CD4-positive, alpha-beta memory T cell (primary cell): ENCODE data around the gene TM2D1. TPM values are rescaled to one million over a fixed set of nuclear protein-coding genes. Genes with fewer than 3 reads are reported as not detected.
"Not testable (repeated sequence)": the region's sequence is repeated elsewhere in the genome, so short reads cannot be mapped to it uniquely, and the experiment has no call there.

Experiments
- CTCF ChIA-PET: fragments of 350-600 bp; sonication (Branson Sonifier 250); formaldehyde crosslinking; loops from one replicate; lab custom pipeline; 2021; ENCODE audit warnings: inconsistent platforms; ENCODE audit not compliant: partially characterized antibody; lab: Charles Lee
- POLR2A ChIA-PET: fragments of 350-600 bp; sonication (Branson Sonifier 250); formaldehyde crosslinking; loops from one replicate; lab custom pipeline; 2021; ENCODE audit not compliant: partially characterized antibody; lab: Charles Lee
- DNase-seq, 5 donors: peaks; one replicate each; pipeline versions ENCODE4 v3.0.0 to v3.0.0-alpha.2; 2020 to 2022; ENCODE audit warnings: mixed read lengths in 1 of 5
- H3K27ac ChIP-seq: one replicate; pipeline ENCODE4 v1.7.0; 2013; ENCODE audit warnings: low read depth, low read length
- H3K27me3 ChIP-seq: 2 replicates; pipeline ENCODE4 v1.7.0; 2013; ENCODE audit warnings: mild to moderate bottlenecking, low read length, moderate library complexity; ENCODE audit not compliant: insufficient read depth
- H3K36me3 ChIP-seq: 2 replicates; pipeline ENCODE4 v1.7.0; 2013; ENCODE audit warnings: mild to moderate bottlenecking, low read length, moderate library complexity; ENCODE audit not compliant: insufficient read depth
- H3K4me1 ChIP-seq: 2 replicates; pipeline ENCODE4 v1.7.0; 2013; ENCODE audit warnings: mild to moderate bottlenecking, low read length, moderate library complexity; ENCODE audit not compliant: insufficient read depth
- H3K4me3 ChIP-seq, 2 donors: one replicate each; pipeline ENCODE4 v1.7.0; 2013; ENCODE audit warnings: low read length in 2 of 2, mild to moderate bottlenecking in 1 of 2
- H3K9me3 ChIP-seq, 2 donors: one replicate each; pipeline ENCODE4 v1.7.0; 2013; ENCODE audit warnings: low read length in 2 of 2, control low read depth in 1 of 2; ENCODE audit not compliant: control insufficient read depth in 1 of 2
- H3K27ac Mint-ChIP-seq, 7 donors: one replicate each; pipeline ENCODE4 v1.8.0; 2020 to 2021; ENCODE audit warnings: mixed read lengths in 7 of 7, mild to moderate bottlenecking in 6 of 7, inconsistent platforms in 3 of 7, moderate library complexity in 3 of 7
- H3K27me3 Mint-ChIP-seq, 2 donors: one replicate each; pipeline ENCODE4 v1.8.0; 2020 to 2021; ENCODE audit warnings: mixed read lengths in 2 of 2
- H3K36me3 Mint-ChIP-seq, 2 donors: one replicate each; pipeline ENCODE4 v1.8.0; 2020 to 2021; ENCODE audit warnings: mixed read lengths in 2 of 2, inconsistent platforms in 1 of 2, mild to moderate bottlenecking in 1 of 2
- H3K4me1 Mint-ChIP-seq, 4 donors: one replicate each; pipeline ENCODE4 v1.8.0; 2020 to 2021; ENCODE audit warnings: mixed read lengths in 4 of 4, mild to moderate bottlenecking in 1 of 4
- H3K4me3 Mint-ChIP-seq, 8 donors: one replicate each; pipeline ENCODE4 v1.8.0; 2020 to 2021; ENCODE audit warnings: mixed read lengths in 8 of 8, mild to moderate bottlenecking in 7 of 8, moderate library complexity in 6 of 8, inconsistent platforms in 3 of 8
- H3K9me3 Mint-ChIP-seq, 8 donors: one replicate each; pipeline ENCODE4 v1.8.0; 2020 to 2021; ENCODE audit warnings: mixed read lengths in 8 of 8, mild to moderate bottlenecking in 5 of 8, inconsistent platforms in 3 of 8, moderate library complexity in 1 of 8
- intact Hi-C: fragments of 100-400 bp; cut with micrococcal nuclease; formaldehyde crosslinking; loops from one replicate; pipeline ENCODE4 v1.15.1; 2023
- polyA plus RNA-seq, 2 donors: library from polyadenylated mRNA; unstranded; fragments of 300-500 nt; fragmentation: Illumina TruSeq; gene quantifications; one replicate each; pipeline ENCODE4 v1.2.3, GENCODE V29; 2021
- total RNA-seq, 2 experiments: library from RNA; stranded (reverse); gene quantifications; one replicate each; pipeline ENCODE4 v1.2.3, GENCODE V29; 2021

Gene TM2D1
- total and polyA plus RNA-seq, 4 experiments from 2014 or later = 33.3 to 55.1 (median 44.8) TPM

- POLR2A ChIA-PET = interaction anchor here (1.2 to 2.4 kb wide), 2 partner anchors 16 to 44 kb away, joined by 4 to 16 read pairs; partner anchors contain the start of gene TM2D1
- Histone ChIP-seq H3K27me3 (no peaks in the 10 kb centered on the region), H3K4me1 (peaks cover 25% of the 10 kb centered on the region), H3K9me3 (no peaks in the 10 kb centered on the region), H3K27ac (peak within 1 kb of the TSS; percentile 59), H3K36me3 (no peaks in the 10 kb centered on the region), H3K4me3 (peak within 1 kb of the TSS; percentile 69 to 83)
- Mint-ChIP-seq H3K27me3 (no peaks in the 10 kb centered on the region), H3K4me3 (peak within 1 kb of the TSS; percentile 94 to 98 (median 96)), H3K4me1 (peaks cover 24 to 37% (median 29%) of the 10 kb centered on the region in 4 donors), H3K9me3 (peaks cover 0 to 2% (median 0%) of the 10 kb centered on the region in 8 donors), H3K27ac (peak within 1 kb of the TSS; percentile 92 to 97 (median 95)), H3K36me3 (peaks cover 0 to 8% of the 10 kb centered on the region in 2 donors)
- CTCF ChIA-PET = no interaction called here
- DNase-seq = peak; percentile 74 to 80 (median 76)
- intact Hi-C loops = loop anchor here (1.0 to 2.0 kb wide), 2 partner anchors 17 to 41 kb away; partner anchors contain the start of gene TM2D1
Measured at GRCh38 chr1:61741711-61742619, 17.0 kb upstream of the TM2D1 start, which contains the start of gene PATJ. PATJ (plus strand) TSS chr1:61742480; CDS start chr1:61762893, 20,413 bp downstream.

DNA sequence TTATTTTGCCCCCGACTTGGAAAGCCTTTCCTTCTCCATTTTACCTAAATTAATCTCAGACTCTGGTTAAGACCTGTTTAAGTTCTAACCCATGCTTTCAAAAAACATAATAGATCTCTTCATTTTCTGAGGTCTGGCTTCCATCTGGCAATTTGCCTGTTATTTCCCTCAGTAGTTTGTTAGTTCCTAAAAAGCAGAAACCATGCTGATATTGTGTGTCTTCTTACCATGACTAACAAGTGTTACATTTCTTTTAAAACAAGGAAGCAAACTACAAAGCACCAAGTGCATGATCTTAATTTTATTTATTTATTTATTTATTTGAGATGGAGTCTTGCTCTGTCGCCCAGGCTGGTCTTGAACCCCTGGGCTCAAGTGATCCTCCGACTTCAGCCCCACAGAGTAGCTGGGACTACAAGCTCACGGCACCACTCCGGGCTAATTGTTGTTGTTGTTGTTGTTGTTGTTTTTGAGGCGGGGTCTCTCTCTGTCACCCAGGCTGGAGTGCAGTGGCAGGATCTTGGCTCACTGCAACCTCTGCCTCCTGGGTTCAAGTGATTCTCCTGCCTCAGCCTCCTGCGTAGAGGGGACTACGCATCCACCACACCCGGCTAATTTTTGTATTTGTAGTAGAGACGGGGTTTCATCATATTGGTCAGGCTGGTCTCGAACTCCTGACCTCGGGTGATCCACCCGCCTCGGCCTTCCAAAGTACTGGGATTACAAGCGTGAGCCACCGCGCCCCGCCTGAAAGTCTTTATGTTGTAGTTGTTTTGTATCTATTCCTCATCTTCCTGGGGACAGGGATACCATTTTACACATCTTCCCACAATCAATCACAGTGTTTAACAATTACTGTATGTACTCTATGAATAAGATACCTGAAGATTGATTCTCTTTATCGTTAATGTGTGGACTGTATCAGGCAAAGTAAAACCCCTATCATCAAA, 16.1 kb upstream of the TM2D1 start:
- peaks cover 0 to 8% of the 10 kb centered on the region in 2 donors for H3K36me3 Mint-ChIP-seq
- Histone ChIP-seq H3K4me1 (peaks cover 26% of the 10 kb centered on the region), H3K36me3 (no peaks in the 10 kb centered on the region), H3K9me3 (no peaks in the 10 kb centered on the region), H3K27ac (peak overlapping the region; percentile 59), H3K27me3 (no peaks in the 10 kb centered on the region), H3K4me3 (no peak overlapping the region)
- intact Hi-C loops = no loop called here
- ChIA-PET CTCF (no interaction called here), POLR2A (interaction anchor here (0.9 to 1.2 kb wide), 2 partner anchors 16 to 44 kb away, joined by 3 to 4 read pairs; no protein-coding TSS in a partner anchor)
- peaks cover 0 to 2% (median 0%) of the 10 kb centered on the region in 8 donors for H3K9me3 Mint-ChIP-seq
- DNase-seq = no peak
- H3K27me3 Mint-ChIP-seq = peaks cover 0 to 1% of the 10 kb centered on the region in 2 donors
- H3K27ac Mint-ChIP-seq = peak overlapping the region; percentile 30 to 96 (median 93)
- peak overlapping the region; percentile 94 to 98 (median 96) for H3K4me3 Mint-ChIP-seq
- H3K4me1 Mint-ChIP-seq = peaks cover 25 to 36% (median 30%) of the 10 kb centered on the region in 4 donors

GRCh38 chr1:61732726-61733125, 7.8 kb upstream of the TM2D1 start:
- Mint-ChIP-seq H3K4me1 (peaks cover 3 to 10% (median 5%) of the 10 kb centered on the region in 4 donors), H3K27ac (no peak overlapping the region), H3K4me3 (no peak overlapping the region), H3K27me3 (peaks cover 0 to 3% of the 10 kb centered on the region in 2 donors), H3K36me3 (no peaks in the 10 kb centered on the region), H3K9me3 (no peaks in the 10 kb centered on the region)
- Histone ChIP-seq H3K36me3 (no peaks in the 10 kb centered on the region), H3K4me3 (no peak overlapping the region), H3K27ac (no peak overlapping the region), H3K4me1 (peaks cover 10% of the 10 kb centered on the region), H3K27me3 (no peaks in the 10 kb centered on the region), H3K9me3 (no peaks in the 10 kb centered on the region)
- POLR2A ChIA-PET = no interaction called here
- intact Hi-C loops = no loop called here
- CTCF ChIA-PET = no interaction called here
- no peak for DNase-seq

DNA sequence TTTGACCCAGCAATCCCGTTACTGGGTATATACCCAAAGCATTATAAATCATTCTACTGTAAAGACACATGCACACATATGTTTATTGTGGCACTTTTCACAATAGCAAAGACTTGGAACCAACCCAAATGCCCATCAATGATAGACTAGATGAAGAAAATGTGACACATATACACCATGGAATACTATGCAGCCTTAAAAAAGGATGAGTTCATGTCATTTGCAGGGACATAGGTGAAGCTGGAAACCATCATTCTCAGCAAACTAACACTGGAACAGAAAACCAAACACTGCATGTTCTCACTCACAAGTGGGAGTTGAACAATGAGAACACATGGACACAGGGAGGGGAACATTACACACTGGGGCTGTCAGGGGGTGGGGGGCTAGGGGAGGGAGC, 5.7 kb upstream of the TM2D1 start:
- H3K27me3 ChIP-seq, DNase-seq, H3K27me3 Mint-ChIP-seq, H3K27ac ChIP-seq, H3K9me3 ChIP-seq, H3K4me3 ChIP-seq, H3K27ac Mint-ChIP-seq, H3K9me3 Mint-ChIP-seq, H3K4me1 Mint-ChIP-seq, H3K36me3 ChIP-seq, H3K4me1 ChIP-seq, intact Hi-C loops, H3K4me3 Mint-ChIP-seq, H3K36me3 Mint-ChIP-seq, POLR2A ChIA-PET, CTCF ChIA-PET: not testable (repeated sequence)

DNA sequence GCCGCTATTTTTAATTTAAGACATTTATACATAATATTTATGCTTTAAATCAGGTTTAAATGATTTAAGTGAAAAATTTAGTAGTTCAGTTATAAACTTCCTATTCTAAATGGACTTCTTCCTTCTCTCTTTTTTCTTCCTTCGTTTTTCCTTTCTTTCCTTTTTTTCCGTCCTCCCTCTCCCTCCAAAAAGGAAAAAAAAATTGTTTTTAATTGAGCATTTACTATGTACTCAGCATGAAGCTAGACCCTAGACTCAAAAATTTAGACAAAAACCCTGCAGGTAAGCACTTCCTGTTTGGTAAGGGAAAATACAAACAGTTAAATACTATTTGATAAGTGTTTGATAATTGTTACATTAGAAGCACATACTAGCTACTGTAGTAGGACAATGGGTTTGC, 2.6 kb upstream of the TM2D1 start:
- CTCF ChIA-PET = no interaction called here
- Histone ChIP-seq H3K36me3 (no peaks in the 10 kb centered on the region), H3K4me3 (no peak overlapping the region), H3K27ac (no peak overlapping the region), H3K4me1 (peaks cover 25% of the 10 kb centered on the region), H3K9me3 (no peaks in the 10 kb centered on the region), H3K27me3 (no peaks in the 10 kb centered on the region)
- Mint-ChIP-seq H3K4me3 (peak overlapping the region in 3 of 8 donors; percentile 41 to 73 (median 44)), H3K4me1 (peaks cover 12 to 28% (median 21%) of the 10 kb centered on the region in 4 donors), H3K27ac (peak overlapping the region in 2 of 7 donors; percentile 31 to 52), H3K27me3 (peaks cover 0 to 2% of the 10 kb centered on the region in 2 donors), H3K9me3 (no peaks in the 10 kb centered on the region), H3K36me3 (peaks cover 0 to 14% of the 10 kb centered on the region in 2 donors)
- DNase-seq = no peak
- POLR2A ChIA-PET = no interaction called here
- intact Hi-C loops = loop anchor here (5.0 to 10.0 kb wide), 3 partner anchors 127 to 1913 kb away; partner anchors contain the start of gene HOOK1

- peak overlapping the region; percentile 85 to 100 for H3K4me3 ChIP-seq
- peaks cover 29% of the 10 kb centered on the region for H3K4me1 ChIP-seq
- Mint-ChIP-seq H3K36me3 (peaks cover 0 to 25% of the 10 kb centered on the region in 2 donors), H3K4me1 (peaks cover 14 to 39% (median 25%) of the 10 kb centered on the region in 4 donors), H3K9me3 (no peaks in the 10 kb centered on the region), H3K27ac (peak overlapping the region; percentile 94 to 98 (median 98)), H3K4me3 (peak overlapping the region; percentile 92 to 99 (median 96)), H3K27me3 (no peaks in the 10 kb centered on the region)
- no peaks in the 10 kb centered on the region for H3K9me3 ChIP-seq
- no peaks in the 10 kb centered on the region for H3K27me3 ChIP-seq
- peaks cover 3% of the 10 kb centered on the region for H3K36me3 ChIP-seq
- intact Hi-C loops = loop anchor here (10.0 kb wide), 2 partner anchors 130 to 1910 kb away; partner anchors contain the start of gene HOOK1
- POLR2A ChIA-PET = no interaction called here
- CTCF ChIA-PET = no interaction called here
- peak overlapping the region; percentile 88 for H3K27ac ChIP-seq
- DNase-seq = no peak
Measured at GRCh38 chr1:61724506-61724812, 482 bp downstream of the TM2D1 start.
